Endothelial cell of umbilical vein (primary cell): ENCODE measurements around the gene CETP. TPM values are rescaled to one million over a fixed set of nuclear protein-coding genes. Genes with fewer than 3 reads are reported as not detected.

ENCODE experiments used
- BruUV-seq: library from RNA; stranded (reverse); fragments of 400-500 nt; replicated peaks from 2 replicates; lab custom pipeline; 2021; lab: Mats Ljungman, UMichigan
- CTCF ChIA-PET: fragments of 300-600, 350-600 bp; sonication (Branson Sonifier 250); formaldehyde crosslinking; loops from one replicate; lab custom pipeline; 2021; ENCODE audit warnings: antibody characterized with exemption, inconsistent platforms; lab: Charles Lee
- POLR2A ChIA-PET: fragments of 300-600, 350-600 bp; sonication (Branson Sonifier 250); formaldehyde crosslinking; loops from one replicate; lab custom pipeline; 2021; ENCODE audit warnings: antibody characterized with exemption, inconsistent platforms; lab: Charles Lee
- DNase-seq: peaks from one replicate; pipeline ENCODE4 v3.0.0-alpha.2; 2011; ENCODE audit warnings: low read depth, low spot score
- FAIRE-seq: peaks from 2 replicates; lab custom pipeline; 2011; peaks lifted over from hg19 to GRCh38; lab: Jason Lieb, UNC
- H2AFZ ChIP-seq: 2 replicates; pipeline ENCODE4 v1.6.0; 2012; ENCODE audit warnings: low read depth, low read length, control low read depth, inconsistent platforms
- H3K27ac ChIP-seq: 2 replicates; pipeline ENCODE4 v1.5.1; 2011; ENCODE audit warnings: low read depth, mild to moderate bottlenecking, control low read depth, low read length, moderate library complexity; ENCODE audit not compliant: insufficient read depth
- H3K27me3 ChIP-seq, 2 experiments: 2 replicates each; pipeline versions ENCODE4 v1.6.0 to v1.6.1; 2011; ENCODE audit warnings: low read length in 2 of 2, mixed read lengths in 1 of 2; ENCODE audit not compliant: control insufficient read depth in 2 of 2, insufficient read depth in 2 of 2
- H3K36me3 ChIP-seq, 2 experiments: 2 replicates in 1 of 2; 3 replicates in 1 of 2; pipeline ENCODE4 v1.5.1; 2011; ENCODE audit warnings: low read length in 2 of 2, mild to moderate bottlenecking in 1 of 2, moderate library complexity in 1 of 2; ENCODE audit not compliant: control insufficient read depth in 2 of 2, insufficient read depth in 2 of 2; ENCODE audit errors: extremely low read depth in 1 of 2
- H3K4me1 ChIP-seq: 3 replicates; pipeline ENCODE4 v1.5.1; 2011; ENCODE audit warnings: mild to moderate bottlenecking, low read length; ENCODE audit not compliant: control insufficient read depth, insufficient read depth; ENCODE audit errors: extremely low read depth
- H3K4me2 ChIP-seq: 2 replicates; pipeline ENCODE4 v1.6.1; 2011; ENCODE audit warnings: low read length, control low read depth, mixed read lengths; ENCODE audit not compliant: insufficient read depth
- H3K4me3 ChIP-seq, 3 experiments: fragments of 200-600 bp in 1 of 3; sonication (generic), shearing (Covaris generic) in 1 of 3; replicated peaks in 1 of 3; 2 replicates each; pipeline ENCODE4 v1.5.1; 2011 to 2016; ENCODE audit warnings: control low read depth in 3 of 3, low read length in 3 of 3, mild to moderate bottlenecking in 2 of 3, inconsistent platforms in 1 of 3, low read depth in 1 of 3, moderate library complexity in 1 of 3; ENCODE audit not compliant: insufficient read depth in 1 of 3
- H3K79me2 ChIP-seq: 2 replicates; pipeline ENCODE4 v1.6.0; 2012; ENCODE audit warnings: low read length, inconsistent platforms; ENCODE audit not compliant: control insufficient read depth, insufficient read depth
- H3K9ac ChIP-seq: replicated peaks from 2 replicates; pipeline ENCODE3; 2011; ENCODE audit warnings: low read length, control low read depth; ENCODE audit not compliant: insufficient read depth; ENCODE audit errors: extremely low read depth
- H3K9me1 ChIP-seq: replicated peaks from 3 replicates; pipeline ENCODE4 v1.6.0; 2011; ENCODE audit warnings: mild to moderate bottlenecking, low read length; ENCODE audit not compliant: control insufficient read depth, insufficient read depth; ENCODE audit errors: extremely low read depth
- H3K9me3 ChIP-seq: replicated peaks from 2 replicates; pipeline ENCODE4 v1.5.1; 2012; ENCODE audit warnings: low read length, inconsistent platforms; ENCODE audit not compliant: control insufficient read depth, insufficient read depth
- H4K20me1 ChIP-seq: replicated peaks from 2 replicates; pipeline ENCODE3; 2011; ENCODE audit warnings: mild to moderate bottlenecking, low read length; ENCODE audit not compliant: control insufficient read depth, insufficient read depth; ENCODE audit errors: extremely low read depth
- EZH2 ChIP-seq: IDR thresholded peaks from 2 replicates; pipeline ENCODE4 v1.6.1; 2012; ENCODE audit warnings: borderline replicate concordance, low read depth, mild to moderate bottlenecking, moderate library complexity, low read length, inconsistent platforms; ENCODE audit not compliant: severe bottlenecking
- FOS ChIP-seq: IDR thresholded peaks from 2 replicates; pipeline ENCODE4 v1.6.1; 2011; ENCODE audit warnings: mild to moderate bottlenecking, low read length, moderate library complexity, borderline replicate concordance; ENCODE audit not compliant: insufficient read depth
- JUN ChIP-seq: IDR thresholded peaks from 2 replicates; pipeline ENCODE4 v1.6.1; 2011; ENCODE audit warnings: borderline replicate concordance, low read depth; ENCODE audit not compliant: insufficient read length, insufficient read depth
- POLR2AphosphoS5 ChIP-seq: IDR thresholded peaks from 2 replicates; pipeline ENCODE4 v1.6.1; 2012; ENCODE audit warnings: low read depth, mild to moderate bottlenecking, control low read depth, low read length, moderate library complexity; ENCODE audit not compliant: insufficient read depth
- dilution Hi-C: fragments of 300-500 bp; cut with MboI; formaldehyde crosslinking; loops from one replicate; pipeline ENCODE4 v1.15.0; 2019; ENCODE audit warnings: low sequenced_read_pairs; ENCODE audit not compliant: extremely low pct_ligation_motif_present
- intact Hi-C: fragments of 100-400 bp; cut with micrococcal nuclease; formaldehyde crosslinking; loops from one replicate; pipeline ENCODE4 v1.10.0; 2022
- polyA plus RNA-seq, 4 experiments: library from polyadenylated mRNA; depleted of rRNA in 3 of 4; stranded (reverse) in 3 of 4; unstranded in 1 of 4; fragments of >200 nt; gene quantifications; 2 replicates each; pipeline versions ENCODE4 v1.2.1 to v1.2.3, GENCODE V29; 2011 to 2012; ENCODE audit warnings: missing spikeins in 1 of 4
- total RNA-seq: library from RNA; stranded (reverse); gene quantifications from 2 replicates; pipeline ENCODE4 v1.2.3, GENCODE V29; 2021

CETP gene
- total and polyA plus RNA-seq, 2 donors (not counting 3 experiments of a cell fraction or from before 2014, with no cell fraction given), result 2.2 to 2.8 TPM

DNA sequence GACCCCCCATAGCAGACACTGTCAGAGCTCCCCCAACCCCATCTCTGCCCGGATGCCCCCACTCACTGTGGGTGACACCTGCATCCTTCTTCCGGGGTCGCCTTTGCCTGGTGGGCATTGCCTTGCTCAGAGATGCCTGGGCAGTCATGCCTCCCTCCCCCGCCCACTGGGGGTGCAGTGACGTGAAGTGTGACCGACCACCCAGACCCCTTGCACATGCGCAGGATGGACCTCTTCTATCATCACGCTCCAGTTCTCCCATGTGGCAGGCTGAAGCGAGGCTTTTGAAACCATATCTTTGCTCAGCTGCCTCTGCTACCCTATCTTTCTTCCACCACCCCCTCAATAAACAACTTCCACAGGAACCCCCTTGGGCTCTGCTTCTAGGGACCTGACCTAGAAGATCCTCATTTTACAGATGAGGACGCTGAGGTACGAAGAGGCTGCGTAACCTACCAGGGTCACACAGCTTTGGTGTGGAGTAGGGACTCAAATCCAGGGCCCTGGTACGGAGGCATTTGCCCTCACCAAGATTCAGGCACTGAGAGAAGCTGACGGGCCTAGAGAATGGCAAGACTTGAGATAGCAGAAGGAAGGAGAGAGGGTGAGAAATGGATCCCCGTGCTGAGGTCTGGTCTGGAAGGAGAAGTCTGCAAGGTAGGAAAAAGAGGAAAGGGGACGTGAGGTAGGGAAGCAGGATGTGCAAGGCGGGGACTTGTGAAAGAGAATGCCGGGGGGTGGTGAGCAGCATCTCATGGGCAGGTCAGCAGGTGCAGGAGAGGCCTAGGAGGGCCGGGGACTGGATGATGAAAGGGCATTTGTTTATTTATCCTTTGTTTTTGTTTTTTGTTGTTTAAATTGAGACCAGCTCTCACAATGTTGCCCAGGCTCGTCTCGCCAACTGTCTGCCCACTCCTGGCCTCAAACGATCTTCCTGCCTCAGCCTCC is 42.0 kb downstream of the CETP start:
- H3K4me3 ChIP-seq, result no peak overlapping the region
- TF ChIP-seq POLR2AphosphoS5, result no peak
- TF ChIP-seq JUN, result no peak
- no peak for TF ChIP-seq EZH2
- TF ChIP-seq FOS, result no peak
- BruUV-seq, result no TSS peak
- no peaks in the 10 kb centered on the region for H3K9me3 ChIP-seq
- H3K27ac ChIP-seq, result no peak overlapping the region
- H3K79me2 ChIP-seq, result no peaks in the 10 kb centered on the region
- no peak overlapping the region for H2AFZ ChIP-seq
- H3K4me1 ChIP-seq, result peaks cover 14% of the 10 kb centered on the region
- no peaks in the 10 kb centered on the region for H3K36me3 ChIP-seq
- ChIA-PET POLR2A (no interaction called here), CTCF (interaction anchor here (1.6 kb wide), 1 partner anchor 40 kb away, joined by 4 read pairs; no protein-coding TSS in a partner anchor)
- dilution Hi-C loops (no loop called here), intact Hi-C loops (no loop called here)
- FAIRE-seq, result no peak
- no peak overlapping the region for H3K4me2 ChIP-seq
- H3K27me3 ChIP-seq, result no peaks in the 10 kb centered on the region
- H3K9me1 ChIP-seq, result no peaks in the 10 kb centered on the region
- H4K20me1 ChIP-seq, result no peaks in the 10 kb centered on the region
- H3K9ac ChIP-seq, result no peak overlapping the region
- DNase-seq, result no peak
